NCI-H446 treated with DMSO at 0.1 percent for 48 hours (cell line): ENCODE results near the gene ZNF780B.
"Not testable (repeated sequence)": the region's sequence is repeated elsewhere in the genome, so short reads cannot be mapped to it uniquely, and the experiment has no call there.

Source experiments
- DNase-seq: peaks from one replicate; lab custom pipeline; 2025; lab: John Stamatoyannopoulos, UW

Gene ZNF780B

GRCh38 chr19:40038047-40038446 is 18.0 kb downstream of the ZNF780B start:
- not testable (repeated sequence) for DNase-seq

DNA sequence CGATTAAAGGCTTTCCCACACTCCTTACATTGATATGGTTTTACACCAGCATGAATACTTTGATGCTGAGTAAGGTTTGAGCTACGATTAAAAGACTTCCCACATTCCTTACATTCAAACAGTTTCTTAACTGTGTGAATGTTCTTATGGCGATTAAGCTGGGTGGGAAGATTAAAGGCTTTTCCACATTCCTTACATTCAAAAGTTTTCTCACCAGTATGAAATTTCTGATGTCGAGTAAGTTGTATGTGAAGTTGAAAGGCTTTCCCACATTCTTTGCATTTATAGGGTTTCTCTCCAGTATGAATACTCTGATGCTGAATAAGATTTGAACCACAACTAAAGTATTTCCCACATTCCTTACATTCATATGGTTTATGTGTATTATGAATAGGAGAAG is 20.0 kb downstream of the ZNF780B start:
- DNase-seq: no peak

DNA sequence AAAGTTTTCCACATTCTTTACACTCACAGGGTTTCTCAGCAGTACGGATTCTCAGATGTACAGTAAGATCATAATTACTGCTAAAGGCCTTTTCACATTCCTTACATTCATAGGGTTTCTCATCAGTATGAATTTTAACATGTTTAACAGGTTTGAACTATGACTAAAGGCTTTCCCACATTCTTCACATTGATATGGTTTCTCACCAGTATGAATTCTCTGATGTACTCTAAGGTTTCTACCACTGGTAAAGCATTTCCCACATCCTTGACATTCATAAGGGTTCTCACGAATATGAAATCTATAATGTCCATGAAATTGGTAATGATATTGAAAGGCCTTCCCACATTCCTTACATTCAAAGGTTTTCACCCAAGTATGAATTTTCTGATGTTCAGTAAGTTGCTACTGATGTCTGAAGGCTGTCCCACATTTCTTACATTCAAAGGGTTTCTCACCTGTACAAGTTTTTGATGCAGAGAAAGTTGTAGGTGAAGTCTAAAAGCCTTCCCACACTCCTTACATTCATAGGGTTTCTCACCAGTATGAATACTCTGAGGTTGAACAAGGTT is 22.0 kb downstream of the ZNF780B start:
- no peak for DNase-seq

GRCh38 chr19:40026597-40026970 is 29.4 kb downstream of the ZNF780B start:
- DNase-seq: no peak

DNA sequence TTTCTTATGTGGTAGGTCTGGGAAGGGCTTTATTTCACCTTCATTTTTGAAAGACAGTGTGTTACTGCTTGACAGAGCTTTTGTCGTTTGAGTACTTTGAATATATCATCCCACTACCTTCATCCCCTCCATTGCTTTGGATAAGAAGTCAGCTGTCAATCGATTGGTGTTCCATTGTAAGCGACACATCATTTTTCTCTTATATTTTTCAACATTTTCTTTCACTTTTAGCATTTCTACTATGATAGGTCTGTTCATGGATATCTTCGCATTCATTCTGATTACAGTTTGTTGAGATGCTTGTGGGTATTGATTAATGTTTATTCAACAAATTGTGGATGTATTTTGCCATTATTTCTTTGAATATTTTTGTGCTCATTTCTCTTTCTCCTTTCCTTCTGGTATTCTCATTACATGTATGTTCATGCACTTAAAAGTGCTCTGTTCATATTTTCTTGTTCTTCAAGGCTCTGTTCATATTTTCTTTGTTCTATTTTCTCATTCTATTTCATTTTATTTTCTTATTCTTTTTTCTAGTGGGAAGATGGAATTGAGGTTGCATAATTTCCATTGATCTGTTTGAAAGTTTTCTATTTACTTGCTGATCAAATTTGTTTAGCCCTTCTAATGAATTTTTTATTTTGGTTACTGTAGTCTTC is 30.0 kb downstream of the ZNF780B start:
- DNase-seq: no peak

- DNase-seq: no peak
Observed at GRCh38 chr19:40023969-40024368, 32.1 kb downstream of the ZNF780B start.

DNA sequence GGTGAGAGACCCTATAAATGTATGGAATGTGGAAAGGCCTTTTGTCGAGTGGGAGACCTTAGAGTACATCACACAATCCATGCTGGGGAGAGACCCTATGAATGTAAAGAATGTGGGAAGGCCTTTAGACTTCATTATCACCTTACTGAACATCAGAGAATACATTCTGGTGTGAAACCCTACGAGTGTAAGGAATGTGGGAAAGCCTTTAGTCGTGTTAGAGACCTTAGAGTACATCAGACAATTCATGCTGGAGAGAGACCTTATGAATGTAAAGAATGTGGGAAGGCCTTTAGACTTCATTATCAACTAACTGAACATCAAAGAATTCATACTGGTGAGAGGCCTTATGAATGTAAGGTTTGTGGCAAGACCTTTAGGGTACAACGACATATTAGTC is 42.0 kb downstream of the ZNF780B start:
- DNase-seq: no peak

- DNase-seq: no peak
Observed at GRCh38 chr19:40009674-40010073, 46.4 kb downstream of the ZNF780B start.

DNA sequence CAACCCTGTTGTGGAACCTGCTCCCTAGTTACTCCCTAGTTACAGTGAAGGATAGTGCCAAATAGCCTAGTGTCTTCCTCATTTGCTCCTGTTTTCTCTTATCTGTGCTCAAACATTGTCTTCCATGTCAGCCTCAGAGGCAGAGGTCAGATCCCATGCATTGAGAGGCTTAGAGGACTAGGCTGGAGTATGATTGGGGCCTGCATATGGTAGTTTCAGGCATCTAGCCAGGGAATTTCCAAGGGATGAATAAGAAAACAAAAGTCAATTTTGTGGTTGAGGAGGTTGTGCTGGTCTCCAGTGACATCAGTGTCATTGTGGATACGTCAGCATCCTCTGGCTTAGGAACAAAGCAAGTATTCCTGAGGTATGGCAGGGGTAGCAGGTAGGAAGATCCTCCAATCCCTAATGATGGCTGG is 49.7 kb downstream of the ZNF780B start:
- no peak for DNase-seq

DNA sequence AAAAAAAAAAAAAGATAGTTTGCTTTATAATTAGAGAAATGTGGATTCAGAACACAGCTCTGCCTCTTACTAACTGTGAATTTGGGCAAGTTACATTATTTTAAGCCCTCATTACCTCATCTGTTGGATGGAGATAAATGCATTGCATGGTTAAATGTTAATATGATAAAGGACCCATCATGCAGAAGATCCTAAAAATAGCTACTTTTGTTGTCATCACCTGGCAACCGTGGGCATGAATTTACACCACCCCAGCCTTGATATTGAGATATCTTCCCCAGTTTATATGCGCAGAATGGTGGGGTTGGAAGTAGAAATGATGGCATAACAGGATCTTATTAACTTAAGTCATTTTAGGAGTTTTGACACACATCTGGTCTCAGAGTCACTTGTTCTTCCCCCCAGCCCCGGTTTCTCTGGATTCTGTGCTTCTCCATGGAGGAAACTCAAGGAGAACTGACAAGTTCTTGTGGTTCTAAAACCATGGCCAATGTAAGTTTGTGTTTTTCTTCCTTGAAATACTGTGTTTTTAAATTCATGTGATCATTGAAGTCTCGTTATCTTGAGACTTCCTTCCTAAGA is 50.2 kb downstream of the ZNF780B start:
- DNase-seq: no peak

DNA sequence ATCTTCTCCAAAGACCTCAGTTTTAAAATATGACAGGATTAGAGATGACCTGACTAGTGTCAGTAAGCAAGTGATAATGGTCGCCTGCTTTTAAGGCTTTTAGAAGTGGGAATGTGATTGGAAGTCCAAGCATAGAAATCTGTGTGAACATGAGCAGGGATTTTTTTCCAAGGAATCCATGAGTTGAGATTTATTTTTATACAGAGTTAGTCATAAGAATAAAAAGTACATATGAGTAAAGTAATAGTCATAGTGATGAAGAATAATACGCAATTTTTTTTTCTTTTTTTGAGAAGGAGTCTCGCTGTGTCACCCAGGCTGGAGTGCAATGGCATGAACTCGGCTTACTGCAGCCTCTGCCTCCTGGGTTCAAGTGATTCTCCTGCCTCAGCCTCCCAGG is 57.5 kb downstream of the ZNF780B start:
- DNase-seq: no peak

DNA sequence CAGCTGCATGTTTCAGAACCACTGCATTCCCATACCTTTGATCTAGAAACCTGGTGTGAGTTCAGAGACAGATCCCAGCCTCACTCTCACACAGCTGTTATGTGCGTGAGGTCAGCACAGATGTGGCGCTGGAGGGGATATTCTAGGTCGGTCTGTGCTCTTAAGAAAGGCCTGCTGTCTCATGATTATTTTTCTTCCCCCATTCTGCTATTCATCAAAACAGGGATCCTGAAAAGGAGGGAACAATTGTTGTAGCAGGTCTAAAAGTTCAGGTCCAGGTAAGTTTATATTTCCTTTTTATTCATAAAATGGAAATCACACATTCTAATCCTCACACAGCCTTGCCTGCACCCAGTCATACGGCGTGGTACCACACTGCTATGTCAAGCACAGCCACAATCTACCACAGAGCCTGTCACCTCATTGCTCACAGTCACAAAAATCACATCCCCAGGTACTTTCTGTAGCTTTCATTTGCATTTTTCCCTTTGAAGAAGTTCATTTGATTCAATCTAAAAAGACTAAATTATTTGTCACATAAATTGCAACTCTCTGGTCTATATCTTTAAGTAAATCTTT is 58.3 kb downstream of the ZNF780B start:
- DNase-seq: no peak

GRCh38 chr19:39996811-39997637 is 59.0 kb downstream of the ZNF780B start, which contains the start of gene ZNF546:
ZNF546 (plus strand) TSS chr19:39997060; CDS start chr19:39998327, 1,267 bp downstream.
- DNase-seq: peak; percentile 81

GRCh38 chr19:39996218-39996810 is 59.7 kb downstream of the ZNF780B start:
- DNase-seq: no peak

GRCh38 chr19:39995794-39996193 is 60.2 kb downstream of the ZNF780B start:
- DNase-seq: no peak

DNA sequence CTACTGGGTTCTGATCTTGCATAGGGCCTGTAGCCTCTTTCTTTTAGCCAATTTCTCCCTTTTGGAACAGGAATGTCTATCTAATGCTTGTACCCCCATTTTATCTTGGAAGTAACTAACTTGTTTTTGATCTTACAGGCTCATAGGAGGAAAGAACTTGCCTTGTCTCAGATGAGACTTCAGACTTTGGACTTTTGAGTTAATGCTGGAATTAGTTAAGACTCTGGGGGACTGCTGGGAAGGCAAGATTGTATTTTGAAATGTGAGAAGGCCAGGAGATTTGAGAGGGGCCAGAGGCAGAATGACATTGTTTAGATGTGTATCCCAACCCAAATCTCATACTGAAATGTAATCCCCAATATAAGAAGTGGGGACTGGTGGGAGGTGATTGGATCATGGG is 61.7 kb downstream of the ZNF780B start:
- DNase-seq: no peak

DNA sequence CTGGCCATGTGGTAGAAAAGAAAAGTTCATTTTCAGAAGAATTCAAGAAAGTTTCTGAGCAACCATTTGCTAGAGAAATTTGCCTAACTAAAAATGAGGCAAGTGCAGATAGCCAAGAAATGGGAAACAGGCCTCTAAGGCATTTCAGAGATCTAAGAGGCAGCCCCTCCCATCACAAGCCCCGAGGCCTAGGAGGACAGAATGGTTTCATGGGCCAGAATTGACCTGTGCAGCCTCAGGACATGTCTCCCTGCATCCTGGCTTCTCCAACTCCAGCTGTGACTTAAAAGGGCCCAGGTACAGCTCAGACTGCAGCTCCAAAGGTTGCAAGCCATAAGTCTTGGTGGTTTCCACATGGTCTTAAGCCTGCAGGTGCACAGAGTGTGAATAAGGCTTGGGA is 62.4 kb downstream of the ZNF780B start:
- DNase-seq: no peak

DNA sequence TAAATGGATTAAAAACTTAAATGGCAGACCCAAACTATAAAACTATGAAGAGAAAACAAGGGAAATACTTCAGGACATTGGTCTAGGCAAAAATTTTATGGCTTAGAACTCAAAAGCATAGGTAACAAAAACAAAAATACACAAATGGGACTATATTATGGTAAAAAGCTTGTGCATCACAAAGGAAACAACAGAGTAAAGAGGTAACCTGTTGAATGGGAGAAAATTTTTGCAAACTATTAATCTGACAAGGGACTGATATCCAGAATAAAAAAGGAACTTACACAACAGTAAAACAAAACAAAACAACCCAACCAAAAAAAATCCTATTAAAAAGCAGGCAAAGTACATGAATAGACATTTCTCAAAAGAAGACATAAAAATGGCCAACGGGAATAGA is 68.4 kb downstream of the ZNF780B start:
- no peak for DNase-seq

DNA sequence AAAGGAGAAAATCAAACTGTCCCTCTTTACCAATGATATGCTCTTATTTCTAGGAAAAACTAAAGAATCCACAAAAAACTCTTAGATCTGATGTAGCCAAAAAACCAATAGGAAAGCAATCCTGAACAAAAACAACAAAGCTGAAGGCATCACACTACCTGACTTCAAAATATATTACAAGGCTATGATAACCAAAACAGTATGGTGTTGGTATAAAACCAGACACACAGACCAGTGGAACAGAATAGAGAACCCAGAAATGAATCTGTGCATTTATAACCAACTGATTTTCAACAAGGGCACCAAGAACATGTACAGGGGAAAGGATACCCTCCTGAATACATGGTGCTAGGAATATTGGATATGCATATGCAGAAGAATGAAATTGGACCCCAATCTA is 68.9 kb downstream of the ZNF780B start:
- no peak for DNase-seq

DNA sequence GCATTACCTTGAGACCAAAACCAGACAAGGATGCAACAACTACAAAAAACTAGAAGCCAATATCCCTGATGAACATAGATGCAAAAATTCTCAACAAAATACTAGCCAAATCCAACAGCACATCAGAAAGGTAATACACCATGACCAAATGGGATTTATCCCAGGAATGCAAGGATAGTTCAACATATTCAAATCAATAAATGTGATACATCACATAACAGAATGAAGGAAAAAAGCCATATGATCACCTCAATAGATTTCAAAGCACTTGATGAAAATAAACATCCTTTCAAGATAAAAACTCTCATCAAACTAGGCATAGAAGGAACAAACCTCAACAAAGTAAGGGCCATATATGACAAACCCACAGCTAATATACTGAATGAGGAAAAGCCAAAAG is 69.4 kb downstream of the ZNF780B start:
- DNase-seq: no peak

DNA sequence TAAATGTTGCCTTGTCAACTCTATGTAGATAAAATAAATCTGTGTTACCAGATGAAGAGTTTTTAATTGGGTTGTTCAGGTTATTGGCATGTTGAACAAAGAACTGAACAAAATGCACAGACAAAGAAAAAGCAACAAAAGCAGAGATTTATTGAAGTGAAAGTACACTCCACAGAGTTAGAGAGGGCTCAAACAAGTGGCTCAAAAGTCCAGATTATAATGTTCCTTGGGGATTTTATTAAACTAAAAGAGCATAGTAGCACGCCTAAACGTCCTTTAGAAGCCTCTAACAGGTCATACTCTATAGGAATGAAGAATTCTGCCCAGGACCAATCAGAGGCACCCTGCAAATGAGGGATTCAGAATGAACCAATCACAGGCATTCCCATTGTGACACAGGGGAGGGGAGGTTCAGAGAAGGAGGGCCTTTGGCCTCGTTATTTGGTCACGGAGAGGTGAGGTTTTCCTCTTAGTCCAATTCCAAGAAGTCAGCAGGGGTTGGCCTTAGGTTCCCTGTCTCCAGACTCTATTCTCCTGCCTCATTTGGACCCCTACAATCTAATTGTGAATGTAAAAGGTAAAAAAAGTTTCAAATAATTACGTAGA is 72.2 kb downstream of the ZNF780B start:
- no peak for DNase-seq

DNA sequence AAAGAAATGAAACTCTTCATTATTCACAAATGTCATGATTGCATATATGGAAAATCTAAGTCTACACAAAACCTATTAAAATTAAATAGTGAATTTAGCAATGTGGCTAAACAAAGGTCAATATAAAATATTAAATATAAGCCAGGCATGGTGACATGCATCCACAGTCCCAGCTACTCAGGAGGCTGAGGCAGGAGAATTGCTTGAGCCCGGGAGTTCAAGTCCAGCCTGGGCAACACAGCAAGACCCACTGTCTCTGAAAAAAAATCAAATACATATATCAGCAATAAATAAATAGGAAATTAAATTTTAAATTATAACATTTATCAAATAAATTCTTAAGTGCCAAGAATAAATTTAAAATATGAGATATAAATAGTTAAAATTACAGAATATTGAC is 73.1 kb downstream of the ZNF780B start:
- no peak for DNase-seq
